OCI-LY7 (cell line): ENCODE data around the gene WNT9B. TPM values are rescaled to one million over a fixed set of nuclear protein-coding genes. Genes with fewer than 3 reads are reported as not detected.

Source experiments
- BruUV-seq: library from RNA; stranded (reverse); fragments of 400-500 nt; replicated peaks from 2 replicates; lab custom pipeline; 2021; lab: Mats Ljungman, UMichigan
- CTCF ChIA-PET: fragments of 300-600 bp; sonication (Branson Sonifier 250); formaldehyde crosslinking; loops from one replicate; lab custom pipeline; 2022; ENCODE audit warnings: antibody characterized with exemption; ENCODE audit not compliant: unreplicated experiment; lab: Charles Lee
- POLR2A ChIA-PET: fragments of 300-600 bp; sonication (Branson Sonifier 250); formaldehyde crosslinking; loops from one replicate; lab custom pipeline; 2022; ENCODE audit warnings: antibody characterized with exemption; lab: Charles Lee
- DNase-seq: peaks from one replicate; pipeline ENCODE4 v3.0.0-alpha.2; 2015; ENCODE audit warnings: low spot score
- H2AFZ ChIP-seq: fragments of 200-600 bp; sonication (generic), shearing (Covaris generic); 2 replicates; pipeline ENCODE4 v1.6.1; 2014; ENCODE audit warnings: mild to moderate bottlenecking, antibody characterized with exemption, low read length, moderate library complexity
- H3K27ac ChIP-seq: fragments of 200-600 bp; sonication (generic); 2 replicates; pipeline ENCODE4 v1.5.1; 2014; ENCODE audit warnings: mixed run types, low read depth, mild to moderate bottlenecking, moderate library complexity, low read length, inconsistent platforms; ENCODE audit not compliant: poor library complexity, severe bottlenecking
- H3K36me3 ChIP-seq: fragments of 200-600 bp; sonication (generic); 2 replicates; pipeline ENCODE4 v1.6.1; 2014; ENCODE audit warnings: mild to moderate bottlenecking, antibody characterized with exemption, low read length, moderate library complexity, mixed read lengths; ENCODE audit not compliant: insufficient read depth
- H3K4me1 ChIP-seq: fragments of 200-600 bp; sonication (generic); 2 replicates; pipeline ENCODE4 v1.5.1; 2014; ENCODE audit warnings: mild to moderate bottlenecking, low read length; ENCODE audit not compliant: insufficient read depth, poor library complexity, severe bottlenecking
- H3K4me2 ChIP-seq: fragments of 200-600 bp; sonication (generic); 2 replicates; pipeline ENCODE4 v1.6.1; 2014; ENCODE audit warnings: mild to moderate bottlenecking, low read length
- H3K4me3 ChIP-seq: fragments of 200-600 bp; sonication (generic); 2 replicates; pipeline ENCODE4 v1.5.1; 2014; ENCODE audit warnings: mild to moderate bottlenecking, low read depth, low read length; ENCODE audit not compliant: poor library complexity, severe bottlenecking
- H3K79me2 ChIP-seq: fragments of 200-600 bp; sonication (generic); 2 replicates; pipeline ENCODE4 v1.6.1; 2016; ENCODE audit warnings: low read depth, mild to moderate bottlenecking, low read length, moderate library complexity, mixed read lengths; ENCODE audit not compliant: insufficient read depth
- H3K9me2 ChIP-seq: fragments of 200-600 bp; sonication (generic); 2 replicates; pipeline ENCODE4 v1.6.1; 2016; ENCODE audit warnings: mild to moderate bottlenecking, low read length, mixed read lengths; ENCODE audit not compliant: insufficient read depth
- H3K9me3 ChIP-seq: fragments of 200-600 bp; sonication (generic); 2 replicates; pipeline ENCODE4 v1.6.1; 2014; ENCODE audit warnings: mild to moderate bottlenecking, mixed run types, low read length, mixed read lengths
- H4K20me1 ChIP-seq: fragments of 200-600 bp; sonication (generic); 2 replicates; pipeline ENCODE4 v1.6.1; 2014; ENCODE audit warnings: mild to moderate bottlenecking, antibody characterized with exemption, low read length, moderate library complexity, mixed read lengths; ENCODE audit not compliant: insufficient read depth
- CTCF ChIP-seq: fragments of 200-600 bp; sonication (generic); conservative IDR thresholded peaks from 2 replicates; pipeline ENCODE4 v1.5.1; 2014; ENCODE audit warnings: mild to moderate bottlenecking, antibody characterized with exemption, low read length, moderate library complexity, mixed read lengths
- EZH2phosphoT487 ChIP-seq: fragments of 200-600 bp; sonication (generic); IDR thresholded peaks from 2 replicates; pipeline ENCODE4 v1.6.1; 2018; ENCODE audit warnings: low read depth, borderline replicate concordance, mild to moderate bottlenecking, mixed run types, antibody characterized with exemption, low read length, moderate library complexity, mixed read lengths
- intact Hi-C: fragments of 100-400 bp; cut with micrococcal nuclease; formaldehyde crosslinking; loops from one replicate; pipeline ENCODE4 v1.10.0; 2022; ENCODE audit not compliant: unreplicated experiment
- total RNA-seq, 2 experiments: library from RNA; depleted of rRNA in 1 of 2; stranded (reverse); fragments of >200 nt in 1 of 2; shearing (Covaris generic) in 1 of 2; gene quantifications; 2 replicates each; pipeline ENCODE4 v1.2.3, GENCODE V29; 2014 to 2022

WNT9B gene
- total RNA-seq, 2 experiments from 2014 or later: not detected

GRCh38 chr17:46832945-46833839 is 18.2 kb upstream of the WNT9B start:
- TF ChIP-seq CTCF: no peak
- no peak for TF ChIP-seq EZH2phosphoT487
- BruUV-seq: no TSS peak
- Histone ChIP-seq H3K4me1 (peaks cover 24% of the 10 kb centered on the region), H3K36me3 (no peaks in the 10 kb centered on the region), H3K27ac (no peak overlapping the region), H3K9me2 (no peaks in the 10 kb centered on the region), H3K79me2 (no peaks in the 10 kb centered on the region), H4K20me1 (no peaks in the 10 kb centered on the region), H3K9me3 (no peaks in the 10 kb centered on the region), H3K4me3 (no peak overlapping the region), H3K4me2 (no peak overlapping the region), H2AFZ (no peak overlapping the region)
- no peak for DNase-seq
- CTCF ChIA-PET: no interaction called here
- POLR2A ChIA-PET: no interaction called here
- intact Hi-C loops: no loop called here

GRCh38 chr17:46833840-46834208 is 17.6 kb upstream of the WNT9B start:
- Histone ChIP-seq H3K79me2 (no peaks in the 10 kb centered on the region), H3K9me2 (no peaks in the 10 kb centered on the region), H3K27ac (no peak overlapping the region), H3K9me3 (no peaks in the 10 kb centered on the region), H4K20me1 (no peaks in the 10 kb centered on the region), H2AFZ (no peak overlapping the region), H3K4me1 (peaks cover 24% of the 10 kb centered on the region), H3K4me2 (no peak overlapping the region), H3K4me3 (no peak overlapping the region), H3K36me3 (no peaks in the 10 kb centered on the region)
- DNase-seq: no peak
- POLR2A ChIA-PET: no interaction called here
- TF ChIP-seq EZH2phosphoT487 (no peak), CTCF (no peak)
- CTCF ChIA-PET: no interaction called here
- BruUV-seq: no TSS peak
- intact Hi-C loops: no loop called here

GRCh38 chr17:46834846-46835245 is 16.5 kb upstream of the WNT9B start:
- H3K9me3 ChIP-seq: no peaks in the 10 kb centered on the region
- H3K4me3 ChIP-seq: no peak overlapping the region
- no peak for DNase-seq
- peaks cover 17% of the 10 kb centered on the region for H3K4me1 ChIP-seq
- ChIA-PET POLR2A (no interaction called here), CTCF (interaction anchor here (0.6 kb wide), 2 partner anchors 566 to 642 kb away, joined by 3 to 6 read pairs; partner anchors contain the start of gene KANSL1)
- H3K27ac ChIP-seq: no peak overlapping the region
- TF ChIP-seq EZH2phosphoT487: no peak
- no peak for TF ChIP-seq CTCF
- no peak overlapping the region for H3K4me2 ChIP-seq
- H3K9me2 ChIP-seq: no peaks in the 10 kb centered on the region
- no peak overlapping the region for H2AFZ ChIP-seq
- intact Hi-C loops: no loop called here
- no peaks in the 10 kb centered on the region for H3K79me2 ChIP-seq
- no peaks in the 10 kb centered on the region for H3K36me3 ChIP-seq
- BruUV-seq: no TSS peak
- no peaks in the 10 kb centered on the region for H4K20me1 ChIP-seq
